HPDE6-E6E7 (cell line): ENCODE measurements around the gene RBKS.
A peak's percentile ranks its signal among the peaks of the same experiment; 100 is the strongest.
"Not testable (repeated sequence)": the region's sequence is repeated elsewhere in the genome, so short reads cannot be mapped to it uniquely, and the experiment has no call there.

Source experiments
- DNase-seq: peaks from one replicate; pipeline ENCODE4 v3.0.0; 2011; ENCODE audit warnings: missing footprints; ENCODE audit errors: extremely low spot score

Gene RBKS

GRCh38 chr2:27906074-27906473 lies 15.9 kb upstream of the RBKS start:
- no peak for DNase-seq

- no peak for DNase-seq
Measured at GRCh38 chr2:27904405-27904665, 14.1 kb upstream of the RBKS start.

DNA sequence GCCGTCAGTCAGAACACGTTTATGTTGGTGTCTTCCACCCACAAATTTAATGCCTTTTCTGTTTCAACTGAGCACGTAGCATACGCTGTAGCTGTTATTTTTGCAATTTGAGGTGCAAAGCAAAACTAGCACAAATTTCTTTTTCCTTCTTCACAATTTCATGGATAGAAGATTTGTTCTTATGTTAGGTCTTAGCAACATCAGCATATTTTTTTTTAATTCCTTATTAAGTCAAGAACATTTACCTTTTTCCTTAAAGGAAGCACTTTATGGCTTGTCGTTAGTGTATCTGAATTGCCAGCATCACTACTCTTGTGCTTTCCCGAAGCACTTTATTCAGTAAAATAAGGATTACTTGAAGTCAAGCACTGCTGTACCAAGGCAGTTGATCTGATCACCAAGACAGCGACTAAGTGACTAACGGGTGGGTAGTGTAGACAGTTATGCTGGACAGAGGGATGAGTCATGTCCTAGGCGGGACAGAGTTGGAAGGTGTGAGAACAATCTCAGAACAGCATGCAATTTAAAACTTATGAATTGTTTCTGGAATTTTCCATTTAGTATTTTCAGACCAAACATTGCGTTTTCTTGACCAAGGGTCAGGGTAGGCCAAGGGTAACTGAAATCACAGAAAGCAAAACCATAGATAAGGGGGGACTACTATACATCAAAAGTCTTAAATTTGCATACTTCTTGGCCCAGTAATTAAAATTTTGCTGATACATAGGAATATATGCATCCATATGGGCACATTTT lies 13.6 kb upstream of the RBKS start:
- peak; percentile 42 for DNase-seq

DNA sequence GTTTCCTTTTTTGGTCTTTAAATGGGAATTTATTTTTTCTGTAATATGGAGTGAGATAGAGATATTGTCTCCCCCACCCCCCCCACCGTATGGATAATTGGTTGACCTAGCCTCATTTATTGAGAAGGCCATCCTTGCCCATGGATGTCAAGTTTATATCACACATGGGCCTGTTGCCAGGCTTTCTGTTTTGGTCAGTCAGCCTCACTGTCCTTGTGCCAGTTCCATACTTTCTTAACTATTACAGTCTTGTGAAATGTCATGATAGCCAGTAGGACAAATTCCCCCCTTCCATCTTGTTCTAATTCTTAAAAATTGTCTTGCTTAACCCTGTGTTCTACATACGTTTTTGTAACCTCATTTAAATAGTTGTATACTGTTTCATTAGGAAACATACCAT lies 12.8 kb upstream of the RBKS start:
- DNase-seq = no peak

DNA sequence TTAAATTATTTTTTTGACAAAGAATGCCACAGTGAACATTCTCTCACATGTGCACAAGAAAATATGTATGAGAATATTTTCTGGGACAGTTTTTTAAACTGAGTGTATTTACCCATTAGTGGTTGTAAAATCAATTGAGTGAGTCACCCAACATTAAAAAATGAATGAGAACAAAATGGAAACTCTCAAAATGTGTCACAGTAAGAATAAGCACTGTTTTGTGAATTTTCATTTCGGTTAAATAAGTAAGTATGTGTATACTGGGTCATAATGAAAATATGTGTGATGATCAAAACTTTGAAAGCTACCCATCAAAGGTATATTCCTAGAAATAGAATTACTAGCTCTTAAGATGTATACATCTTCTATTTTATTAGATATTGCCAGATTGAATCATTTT lies 11.9 kb upstream of the RBKS start:
- no peak for DNase-seq

GRCh38 chr2:27901234-27901633 lies 11.0 kb upstream of the RBKS start:
- no peak for DNase-seq

DNA sequence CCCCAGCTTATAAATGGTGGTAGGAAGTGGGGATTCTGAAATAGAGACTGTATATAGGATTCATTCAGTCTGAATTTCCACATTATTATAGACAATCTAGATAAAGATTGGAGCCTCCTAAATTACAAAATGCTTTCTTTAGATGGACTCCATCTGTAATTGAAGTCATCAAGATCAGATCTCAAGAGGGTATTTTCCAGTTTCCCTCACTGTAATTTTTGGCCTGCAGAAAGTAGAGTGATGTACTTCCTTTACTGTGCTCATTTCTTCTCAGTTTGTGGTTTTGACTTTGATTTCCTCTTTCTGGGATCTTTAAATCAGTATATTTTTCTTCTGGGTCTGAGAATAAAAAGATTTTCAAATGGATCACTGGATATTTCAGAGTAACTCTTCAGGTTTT lies 7.5 kb upstream of the RBKS start:
- no peak for DNase-seq

- DNase-seq = no peak
Measured at GRCh38 chr2:27893006-27893405, 2.8 kb upstream of the RBKS start.

- DNase-seq = no peak
Measured at GRCh38 chr2:27891673-27892105, 1.5 kb upstream of the RBKS start.

DNA sequence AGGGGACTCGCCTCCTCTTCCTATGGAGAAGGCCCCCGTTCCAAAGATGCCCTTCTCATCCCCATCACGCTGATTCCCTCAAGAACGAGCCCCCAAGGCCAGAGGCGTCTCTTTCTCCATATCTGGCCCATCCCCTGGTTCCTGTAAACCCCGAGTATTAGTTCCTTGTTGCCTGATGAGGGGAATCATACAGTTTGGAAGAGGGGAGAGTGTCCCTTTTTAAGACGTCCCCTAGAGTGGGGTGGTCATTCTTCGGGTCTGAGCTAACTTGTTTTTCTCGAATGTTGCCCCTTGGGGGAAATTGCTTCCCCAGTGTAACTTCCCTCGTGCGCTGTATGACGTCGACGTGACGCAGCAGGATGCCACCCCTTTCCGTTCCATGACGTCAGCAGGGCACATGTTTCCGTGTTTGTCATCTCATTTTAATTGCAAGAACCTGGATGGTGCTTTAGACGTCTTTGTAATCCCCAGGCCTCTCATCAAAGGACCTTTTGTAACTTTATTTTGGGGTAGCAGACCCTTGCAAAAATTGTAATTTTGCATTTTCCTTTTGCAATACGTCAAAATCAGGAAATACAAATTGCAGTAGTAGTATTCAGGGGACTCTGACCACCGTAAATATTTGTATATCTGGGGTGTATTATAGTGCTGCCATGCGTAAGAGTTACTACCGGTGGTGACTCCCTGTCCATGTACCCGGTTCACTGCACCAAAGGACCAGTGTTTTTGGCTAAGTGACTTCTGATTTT lies 911 bp upstream of the RBKS start:
- DNase-seq = peak; percentile 61

GRCh38 chr2:27889774-27890145 lies 427 bp downstream of the RBKS start:
- DNase-seq = no peak

- no peak for DNase-seq
Measured at GRCh38 chr2:27888790-27889189, 1.4 kb downstream of the RBKS start.

DNA sequence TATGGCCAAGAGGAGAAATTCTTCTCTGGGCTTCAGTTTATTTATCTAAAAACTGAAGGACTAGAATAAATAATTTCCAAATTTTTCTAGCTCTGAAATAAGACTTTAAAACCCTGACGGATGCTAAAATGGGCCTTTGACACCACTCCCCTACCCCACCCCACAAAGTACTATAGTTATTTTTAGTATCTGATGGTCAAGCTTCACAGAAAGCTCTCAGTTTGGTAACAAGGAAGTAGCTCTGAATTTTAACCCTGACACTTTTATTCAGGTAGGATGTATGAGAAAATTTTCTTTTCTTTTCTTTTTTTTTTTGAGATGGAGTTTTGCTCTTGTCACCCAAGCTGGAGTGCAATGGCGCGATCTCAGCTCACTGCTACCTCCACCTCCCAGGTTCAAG lies 2.4 kb downstream of the RBKS start:
- DNase-seq = no peak

- DNase-seq = no peak
Measured at GRCh38 chr2:27887111-27887510, 3.1 kb downstream of the RBKS start.

DNA sequence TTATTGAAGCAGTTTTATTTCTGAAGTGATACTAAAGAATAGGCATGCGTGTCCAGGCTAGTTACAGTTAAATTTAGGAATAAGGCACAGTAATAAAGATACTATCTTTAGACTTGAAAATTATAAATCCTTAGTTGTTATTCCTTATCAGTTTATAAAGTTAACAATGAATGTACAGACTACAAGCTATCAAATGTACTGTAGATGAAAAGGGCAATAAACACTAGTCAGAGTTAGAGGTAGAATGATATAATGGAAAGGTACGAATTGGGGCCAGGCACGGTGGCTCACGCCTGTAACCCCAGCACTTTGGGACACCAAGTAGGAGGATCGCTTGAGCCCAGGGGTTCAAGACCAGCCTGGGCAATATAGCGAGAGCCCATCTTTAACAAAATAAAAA lies 3.9 kb downstream of the RBKS start:
- DNase-seq = no peak

- DNase-seq = no peak
Measured at GRCh38 chr2:27885661-27886060, 4.5 kb downstream of the RBKS start.

DNA sequence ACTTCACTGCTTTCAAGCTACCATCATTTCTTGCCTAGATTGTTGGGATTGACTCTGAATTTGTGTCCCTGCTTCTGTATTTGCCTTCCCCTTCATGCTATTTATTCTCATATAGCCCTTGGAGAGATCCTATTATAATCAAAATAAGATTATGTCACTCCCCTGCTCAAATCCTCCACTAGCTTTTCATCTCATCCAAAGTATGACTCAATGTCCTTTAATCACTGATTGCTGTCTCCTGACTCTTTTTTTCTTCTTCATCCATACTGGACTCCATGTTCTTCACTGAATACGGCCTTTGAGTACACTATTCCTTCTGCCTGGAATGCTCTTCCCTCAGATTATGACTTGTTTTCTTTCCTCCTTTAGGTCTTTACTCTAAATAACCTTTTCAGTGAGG lies 5.0 kb downstream of the RBKS start:
- DNase-seq = no peak

DNA sequence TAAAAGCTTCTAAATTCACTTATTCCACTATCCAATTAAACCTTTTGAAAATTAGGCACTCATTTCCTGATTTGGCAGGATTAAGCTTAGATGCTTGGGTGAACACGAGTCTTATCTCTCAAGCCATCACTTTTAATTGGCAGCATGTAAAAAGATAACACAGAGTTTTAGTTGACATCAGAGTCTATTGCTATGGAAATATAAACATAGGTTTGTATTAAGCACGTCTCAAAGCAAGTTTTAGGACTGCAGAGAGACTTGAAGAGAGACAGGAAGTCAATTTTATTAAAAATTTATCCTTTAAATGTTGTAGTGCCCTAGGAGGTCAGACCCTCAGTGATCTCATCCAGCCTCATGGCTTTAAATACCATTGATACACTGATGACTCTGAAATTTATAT lies 5.6 kb downstream of the RBKS start:
- DNase-seq = no peak

GRCh38 chr2:27882584-27882922 lies 7.6 kb downstream of the RBKS start:
- not testable (repeated sequence) for DNase-seq

DNA sequence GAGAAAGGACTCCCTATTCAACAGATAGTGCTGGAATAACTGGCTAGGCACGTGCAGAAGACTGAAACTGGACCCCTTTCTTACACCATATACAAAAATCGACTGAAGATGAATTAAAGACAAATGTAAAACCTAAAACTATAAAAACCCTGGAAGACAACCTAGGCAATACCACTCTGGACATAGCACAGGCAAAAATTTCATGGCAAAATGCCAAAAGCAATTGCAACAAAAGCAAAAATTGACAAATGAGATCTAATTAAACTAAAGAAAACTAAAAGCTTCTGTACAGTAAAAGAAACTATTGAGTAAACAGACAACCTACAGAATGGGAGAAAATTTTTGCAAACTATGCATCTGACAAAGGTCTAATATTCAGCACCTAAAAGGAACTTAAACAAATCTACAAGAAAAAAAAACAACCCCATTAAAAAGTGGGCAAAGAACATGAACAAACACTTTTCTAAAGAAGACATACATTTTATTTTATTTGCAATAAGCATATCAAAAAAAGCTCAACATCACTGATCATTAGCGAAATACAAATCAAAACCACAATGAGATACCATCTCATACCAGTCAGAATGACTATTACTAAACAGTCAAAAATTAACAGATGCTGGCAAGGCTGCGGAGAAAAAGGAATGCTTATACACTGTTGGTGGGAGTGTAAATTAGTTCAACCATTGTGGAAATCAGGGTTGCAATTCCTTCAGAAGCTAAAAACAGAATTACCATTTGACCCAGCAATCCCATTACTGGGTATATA lies 8.2 kb downstream of the RBKS start:
- not testable (repeated sequence) for DNase-seq

DNA sequence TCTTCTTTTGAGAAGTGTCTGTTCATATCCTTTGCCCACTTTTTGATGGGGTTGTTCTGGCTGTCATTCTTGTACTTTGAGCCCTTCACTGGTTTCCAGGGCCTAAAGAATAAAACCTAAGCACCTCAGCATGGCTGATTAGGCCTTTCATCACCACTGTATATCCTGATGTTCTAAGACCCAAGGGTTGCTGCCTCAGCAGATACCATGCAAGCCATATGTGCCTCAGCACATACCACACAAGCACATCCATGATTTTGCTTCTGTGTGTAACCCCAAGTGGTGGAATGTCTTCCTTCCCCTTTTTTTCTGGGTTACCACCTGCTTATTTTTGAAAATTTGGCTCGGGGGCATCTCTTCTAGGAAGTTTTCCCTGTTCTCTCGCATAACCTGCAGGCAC lies 11.4 kb downstream of the RBKS start:
- DNase-seq = no peak

- no peak for DNase-seq
Measured at GRCh38 chr2:27875089-27875881, 14.9 kb downstream of the RBKS start.
